OCI-LY3 (cell line): Measurements from ENCODE around the gene CD300LF.

Experiments used
- EZH2phosphoT487 ChIP-seq: fragments of 200-600 bp; shearing (Covaris generic); IDR thresholded peaks from 2 replicates; pipeline ENCODE4 v1.6.1; 2018; ENCODE audit warnings: antibody characterized with exemption, mixed run types, low read depth
- TF ChIP-seq, protein P1 (sequence below): fragments of 200-600, 300-600 bp; sonication (generic); IDR thresholded peaks from 2 replicates; pipeline ENCODE4 v1.5.1; 2014; ENCODE audit warnings: antibody characterized with exemption, low read length, low read depth

- TF ChIP-seq, protein P1, sequence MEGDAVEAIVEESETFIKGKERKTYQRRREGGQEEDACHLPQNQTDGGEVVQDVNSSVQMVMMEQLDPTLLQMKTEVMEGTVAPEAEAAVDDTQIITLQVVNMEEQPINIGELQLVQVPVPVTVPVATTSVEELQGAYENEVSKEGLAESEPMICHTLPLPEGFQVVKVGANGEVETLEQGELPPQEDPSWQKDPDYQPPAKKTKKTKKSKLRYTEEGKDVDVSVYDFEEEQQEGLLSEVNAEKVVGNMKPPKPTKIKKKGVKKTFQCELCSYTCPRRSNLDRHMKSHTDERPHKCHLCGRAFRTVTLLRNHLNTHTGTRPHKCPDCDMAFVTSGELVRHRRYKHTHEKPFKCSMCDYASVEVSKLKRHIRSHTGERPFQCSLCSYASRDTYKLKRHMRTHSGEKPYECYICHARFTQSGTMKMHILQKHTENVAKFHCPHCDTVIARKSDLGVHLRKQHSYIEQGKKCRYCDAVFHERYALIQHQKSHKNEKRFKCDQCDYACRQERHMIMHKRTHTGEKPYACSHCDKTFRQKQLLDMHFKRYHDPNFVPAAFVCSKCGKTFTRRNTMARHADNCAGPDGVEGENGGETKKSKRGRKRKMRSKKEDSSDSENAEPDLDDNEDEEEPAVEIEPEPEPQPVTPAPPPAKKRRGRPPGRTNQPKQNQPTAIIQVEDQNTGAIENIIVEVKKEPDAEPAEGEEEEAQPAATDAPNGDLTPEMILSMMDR: no peak
- TF ChIP-seq EZH2phosphoT487: no peak
Observed at GRCh38 chr17:74756891-74757290, 44.2 kb upstream of the CD300LF start.
